ENCODE results near the gene SMC1B. TPM values are rescaled to one million over a fixed set of nuclear protein-coding genes. Genes with fewer than 3 reads are reported as not detected.

Gene SMC1B
- total RNA-seq, 1 experiment from 2014 or later, result not detected

DNA sequence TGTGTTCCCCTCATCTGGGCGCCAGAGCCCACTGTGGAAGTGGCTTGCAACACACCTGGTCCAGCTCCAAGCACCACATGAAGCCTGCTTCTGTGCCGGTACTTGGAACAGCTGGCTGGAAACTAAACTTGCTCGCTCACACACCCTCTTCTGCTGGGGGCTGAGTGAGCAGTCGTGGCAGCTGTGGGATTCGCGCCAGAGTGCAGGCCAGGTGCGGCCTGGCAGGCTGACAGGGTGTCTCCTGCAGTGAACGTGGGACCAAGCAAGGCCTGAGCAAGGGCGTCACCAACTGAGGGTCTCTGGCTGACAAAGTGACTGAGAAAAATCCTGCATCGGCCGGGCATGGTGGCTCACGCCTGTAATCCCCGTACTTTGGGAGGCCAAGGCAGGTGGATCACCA, 15.2 kb downstream of the SMC1B start:
- ChIA-PET CTCF (no interaction called here), POLR2A (ENCODE audit: low non-redundant PET) (no interaction called here)
- no peak overlapping the region for H3K4me3 ChIP-seq (ENCODE audit: low read depth, low read length, poor library complexity, severe bottlenecking)
- no TSS peak for BruUV-seq (replicated peaks)
- H3K27me3 ChIP-seq (replicated peaks; ENCODE audit: insufficient read depth, low read depth, low read length, poor library complexity), result no peaks in the 10 kb centered on the region
- intact Hi-C loops (cut with micrococcal nuclease; ENCODE audit: unreplicated experiment), result no loop called here
- TF ChIP-seq EZH2 (IDR thresholded peaks at IDR 0.05; ENCODE audit: borderline replicate concordance, low read depth, low read length, poor library complexity, severe bottlenecking) (no peak), CTCF (conservative IDR thresholded peaks at IDR 0.05; ENCODE audit: low read depth, low read length) (no peak)
- no peak for DNase-seq (ENCODE audit: low spot score)
- no peaks in the 10 kb centered on the region for H3K9me3 ChIP-seq (ENCODE audit: low read depth, low read length, poor library complexity, severe bottlenecking)
- H3K36me3 ChIP-seq (ENCODE audit: insufficient read depth, low read length, poor library complexity, severe bottlenecking), result no peaks in the 10 kb centered on the region
- no peaks in the 10 kb centered on the region for H3K4me1 ChIP-seq (ENCODE audit: insufficient read depth, low read length, poor library complexity, severe bottlenecking)
- H3K27ac ChIP-seq (ENCODE audit: low read depth, low read length, poor library complexity, severe bottlenecking), result no peak overlapping the region

DNA sequence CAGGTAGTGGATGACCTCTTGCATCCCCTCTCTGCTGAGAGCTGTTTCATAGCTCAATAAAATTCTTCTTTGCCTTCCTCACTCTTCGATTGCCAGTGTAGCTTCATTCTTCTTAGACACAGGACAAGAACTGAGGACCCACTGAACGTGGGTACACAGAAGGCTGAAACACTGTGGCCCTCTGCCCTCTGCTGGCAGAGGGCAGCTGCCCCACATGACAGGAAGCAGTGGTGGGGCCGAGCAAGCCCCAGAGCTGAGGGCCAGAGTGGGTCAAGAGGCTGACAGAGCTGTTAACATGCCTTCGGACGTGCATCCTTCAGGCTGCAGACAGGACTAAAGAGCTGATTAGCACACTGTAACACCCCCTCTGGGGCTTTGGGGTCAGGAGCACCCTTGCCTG, 15.6 kb downstream of the SMC1B start:
- POLR2A ChIA-PET (ENCODE audit: low non-redundant PET), result no interaction called here
- CTCF ChIA-PET, result no interaction called here
- no peak for DNase-seq (ENCODE audit: low spot score)

GRCh38 chr22:45389546-45389945, 23.9 kb downstream of the SMC1B start:
- intact Hi-C loops (cut with micrococcal nuclease; ENCODE audit: unreplicated experiment), result no loop called here
- Histone ChIP-seq H3K27ac (ENCODE audit: low read depth, low read length, poor library complexity, severe bottlenecking) (no peak overlapping the region), H3K4me1 (ENCODE audit: insufficient read depth, low read length, poor library complexity, severe bottlenecking) (no peaks in the 10 kb centered on the region), H3K36me3 (ENCODE audit: insufficient read depth, low read length, poor library complexity, severe bottlenecking) (no peaks in the 10 kb centered on the region), H3K9me3 (ENCODE audit: low read depth, low read length, poor library complexity, severe bottlenecking) (no peaks in the 10 kb centered on the region), H3K4me3 (ENCODE audit: low read depth, low read length, poor library complexity, severe bottlenecking) (no peak overlapping the region), H3K27me3 (replicated peaks; ENCODE audit: insufficient read depth, low read depth, low read length, poor library complexity) (peaks cover 5% of the 10 kb centered on the region)
- no TSS peak for BruUV-seq (replicated peaks)
- ChIA-PET POLR2A (ENCODE audit: low non-redundant PET) (no interaction called here), CTCF (no interaction called here)
- TF ChIP-seq EZH2 (IDR thresholded peaks at IDR 0.05; ENCODE audit: borderline replicate concordance, low read depth, low read length, poor library complexity, severe bottlenecking) (no peak), CTCF (conservative IDR thresholded peaks at IDR 0.05; ENCODE audit: low read depth, low read length) (no peak)
- DNase-seq (ENCODE audit: low spot score), result no peak

More for the DNA sequence above, 15.6 kb downstream of the SMC1B start:
- Histone ChIP-seq H3K9me3 (ENCODE audit: low read depth, low read length, poor library complexity, severe bottlenecking) (no peaks in the 10 kb centered on the region), H3K36me3 (ENCODE audit: insufficient read depth, low read length, poor library complexity, severe bottlenecking) (no peaks in the 10 kb centered on the region), H3K4me1 (ENCODE audit: insufficient read depth, low read length, poor library complexity, severe bottlenecking) (no peaks in the 10 kb centered on the region), H3K27ac (ENCODE audit: low read depth, low read length, poor library complexity, severe bottlenecking) (no peak overlapping the region), H3K4me3 (ENCODE audit: low read depth, low read length, poor library complexity, severe bottlenecking) (no peak overlapping the region), H3K27me3 (replicated peaks; ENCODE audit: insufficient read depth, low read depth, low read length, poor library complexity) (no peaks in the 10 kb centered on the region)
- BruUV-seq (replicated peaks), result no TSS peak
- TF ChIP-seq CTCF (conservative IDR thresholded peaks at IDR 0.05; ENCODE audit: low read depth, low read length) (no peak), EZH2 (IDR thresholded peaks at IDR 0.05; ENCODE audit: borderline replicate concordance, low read depth, low read length, poor library complexity, severe bottlenecking) (no peak)
- intact Hi-C loops (cut with micrococcal nuclease; ENCODE audit: unreplicated experiment), result no loop called here
